Sigmoid colon (tissue), 4 donors: ENCODE measurements around the gene MAP4K5.

Source experiments
- CTCF ChIP-seq, 4 experiments: fragments of 450-650 bp in 3 of 4; fragments of 200-600 bp in 1 of 4; IDR thresholded peaks; one replicate each; pipeline ENCODE4 v1.5.1; 2016 to 2019; ENCODE audit warnings: antibody characterized with exemption in 4 of 4, mild to moderate bottlenecking in 3 of 4, moderate library complexity in 2 of 4
- POLR2AphosphoS5 ChIP-seq, 4 donors: sonication (generic); formaldehyde crosslinking; IDR thresholded peaks; one replicate each; pipeline ENCODE4 v1.6.1; 2017; ENCODE audit warnings: antibody characterized with exemption in 4 of 4

- TF ChIP-seq CTCF (IDR thresholded peaks at IDR 0.05) (no peak), POLR2AphosphoS5 (IDR thresholded peaks at IDR 0.05) (no peak)
Measured at GRCh38 chr14:50562841-50563240, 30.5 kb upstream of the MAP4K5 start.
